GM18520 (cell line): Measurements from ENCODE around the gene CALD1.

Source experiments
- ATAC-seq: cut with Tn5 transposase; IDR thresholded peaks from one replicate; pipeline ENCODE4 v1.9.1; 2021; ENCODE audit not compliant: unreplicated experiment

Gene CALD1

GRCh38 chr7:134820778-134821177 is 41.3 kb downstream of the CALD1 start:
- no peak for ATAC-seq

GRCh38 chr7:134823400-134823799 is 44.0 kb downstream of the CALD1 start:
- no peak for ATAC-seq

GRCh38 chr7:134825666-134826065 is 46.2 kb downstream of the CALD1 start:
- ATAC-seq, result no peak

GRCh38 chr7:134826105-134826504 is 46.7 kb downstream of the CALD1 start:
- ATAC-seq, result no peak

GRCh38 chr7:134827436-134827835 is 48.0 kb downstream of the CALD1 start:
- no peak for ATAC-seq

- no peak for ATAC-seq
Measured at GRCh38 chr7:134827889-134828288, 48.5 kb downstream of the CALD1 start.

GRCh38 chr7:134828361-134828760 is 48.9 kb downstream of the CALD1 start:
- ATAC-seq, result no peak

- no peak for ATAC-seq
Measured at GRCh38 chr7:134829380-134829986, 50.0 kb downstream of the CALD1 start.

GRCh38 chr7:134831862-134832261 is 52.4 kb downstream of the CALD1 start:
- no peak for ATAC-seq

- no peak for ATAC-seq
Measured at GRCh38 chr7:134832367-134832766, 52.9 kb downstream of the CALD1 start.

GRCh38 chr7:134834689-134835462 is 55.4 kb downstream of the CALD1 start:
- ATAC-seq, result no peak

- ATAC-seq, result no peak
Measured at GRCh38 chr7:134835463-134835823, 56.0 kb downstream of the CALD1 start.

GRCh38 chr7:134836447-134836846 is 57.0 kb downstream of the CALD1 start:
- no peak for ATAC-seq

- no peak for ATAC-seq
Measured at GRCh38 chr7:134839298-134839697, 59.9 kb downstream of the CALD1 start.

- no peak for ATAC-seq
Measured at GRCh38 chr7:134842062-134842461, 62.6 kb downstream of the CALD1 start.

GRCh38 chr7:134842886-134843430 is 63.5 kb downstream of the CALD1 start:
- ATAC-seq, result no peak

- no peak for ATAC-seq
Measured at GRCh38 chr7:134844200-134844599, 64.8 kb downstream of the CALD1 start.

GRCh38 chr7:134845461-134845860 is 66.0 kb downstream of the CALD1 start:
- ATAC-seq, result no peak

- ATAC-seq, result no peak
Measured at GRCh38 chr7:134847851-134848588, 68.6 kb downstream of the CALD1 start.

GRCh38 chr7:134850066-134850465 is 70.6 kb downstream of the CALD1 start:
- no peak for ATAC-seq

GRCh38 chr7:134851141-134851540 is 71.7 kb downstream of the CALD1 start:
- ATAC-seq, result no peak

GRCh38 chr7:134852625-134853024 is 73.2 kb downstream of the CALD1 start:
- ATAC-seq, result no peak
